LNCaP clone FGC (cell line): ENCODE data around the gene CD3D.

Source experiments
- DNase-seq: peaks from one replicate; pipeline ENCODE4 v3.0.0-alpha.2; 2011; ENCODE audit warnings: low read depth
- H3K4me3 ChIP-seq: 2 replicates; pipeline ENCODE4 v1.5.1; 2011; ENCODE audit warnings: mild to moderate bottlenecking, low read depth, low read length, control low read depth
- TF ChIP-seq, protein P1 (sequence below): IDR thresholded peaks from 2 replicates; pipeline ENCODE4 v1.5.1; 2012; ENCODE audit warnings: mild to moderate bottlenecking; ENCODE audit not compliant: control insufficient read depth, insufficient read depth; ENCODE audit errors: extremely low read depth

The CD3D gene

DNA sequence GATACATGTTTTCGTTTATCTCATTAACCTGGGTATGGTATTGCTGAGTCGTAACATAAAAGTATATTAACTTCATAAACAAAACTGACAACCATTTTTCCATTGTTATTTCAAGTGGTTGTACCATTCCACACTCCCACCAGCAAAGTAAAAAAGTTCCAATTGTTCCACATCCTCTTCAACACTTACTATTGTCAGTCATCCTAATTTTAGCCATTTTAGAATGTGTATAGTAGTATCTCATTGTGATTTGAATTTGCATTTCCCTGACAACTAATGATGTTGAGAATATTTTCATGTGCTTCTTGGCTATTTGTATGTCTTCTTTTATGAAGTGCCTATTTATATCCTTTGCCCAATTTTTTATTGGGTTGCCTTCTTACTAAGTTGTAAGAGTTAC, 48.5 kb downstream of the CD3D start:
- no peak overlapping the region for H3K4me3 ChIP-seq
- TF ChIP-seq, protein P1, sequence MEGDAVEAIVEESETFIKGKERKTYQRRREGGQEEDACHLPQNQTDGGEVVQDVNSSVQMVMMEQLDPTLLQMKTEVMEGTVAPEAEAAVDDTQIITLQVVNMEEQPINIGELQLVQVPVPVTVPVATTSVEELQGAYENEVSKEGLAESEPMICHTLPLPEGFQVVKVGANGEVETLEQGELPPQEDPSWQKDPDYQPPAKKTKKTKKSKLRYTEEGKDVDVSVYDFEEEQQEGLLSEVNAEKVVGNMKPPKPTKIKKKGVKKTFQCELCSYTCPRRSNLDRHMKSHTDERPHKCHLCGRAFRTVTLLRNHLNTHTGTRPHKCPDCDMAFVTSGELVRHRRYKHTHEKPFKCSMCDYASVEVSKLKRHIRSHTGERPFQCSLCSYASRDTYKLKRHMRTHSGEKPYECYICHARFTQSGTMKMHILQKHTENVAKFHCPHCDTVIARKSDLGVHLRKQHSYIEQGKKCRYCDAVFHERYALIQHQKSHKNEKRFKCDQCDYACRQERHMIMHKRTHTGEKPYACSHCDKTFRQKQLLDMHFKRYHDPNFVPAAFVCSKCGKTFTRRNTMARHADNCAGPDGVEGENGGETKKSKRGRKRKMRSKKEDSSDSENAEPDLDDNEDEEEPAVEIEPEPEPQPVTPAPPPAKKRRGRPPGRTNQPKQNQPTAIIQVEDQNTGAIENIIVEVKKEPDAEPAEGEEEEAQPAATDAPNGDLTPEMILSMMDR = no peak

DNA sequence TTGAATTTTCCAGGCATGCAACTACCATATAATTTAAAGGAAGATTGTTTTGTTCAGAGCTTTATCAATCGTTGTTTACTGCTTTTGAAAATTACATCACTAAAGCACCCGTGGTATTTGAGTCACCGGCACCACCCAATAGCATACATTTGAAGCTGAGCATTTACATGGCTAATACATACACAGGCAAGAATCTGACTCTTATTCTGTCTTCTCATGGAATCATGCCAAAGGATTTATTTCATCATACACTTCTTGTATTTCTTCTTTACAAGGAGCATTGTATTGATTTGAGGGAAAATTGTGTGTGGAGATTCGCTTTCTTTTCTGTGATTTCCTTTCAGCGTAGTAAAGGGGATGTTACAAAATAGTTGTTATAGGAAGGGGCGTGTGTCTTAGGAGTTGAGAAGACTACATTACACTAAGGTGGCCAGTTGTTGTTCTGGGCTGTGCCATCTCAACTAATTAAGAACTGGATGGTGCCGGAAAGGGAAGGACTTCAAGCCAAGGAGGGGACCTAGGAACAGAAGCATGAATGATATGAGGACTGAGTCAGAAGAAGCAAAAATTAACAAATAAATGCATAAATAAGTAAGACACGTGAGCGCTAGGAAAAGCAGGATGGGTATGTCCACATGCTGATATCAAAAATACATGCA, 50.9 kb downstream of the CD3D start:
- H3K4me3 ChIP-seq = no peak overlapping the region
- TF ChIP-seq, protein P1 = no peak
- DNase-seq = no peak

More for the DNA sequence above, 48.5 kb downstream of the CD3D start:
- no peak for DNase-seq

DNA sequence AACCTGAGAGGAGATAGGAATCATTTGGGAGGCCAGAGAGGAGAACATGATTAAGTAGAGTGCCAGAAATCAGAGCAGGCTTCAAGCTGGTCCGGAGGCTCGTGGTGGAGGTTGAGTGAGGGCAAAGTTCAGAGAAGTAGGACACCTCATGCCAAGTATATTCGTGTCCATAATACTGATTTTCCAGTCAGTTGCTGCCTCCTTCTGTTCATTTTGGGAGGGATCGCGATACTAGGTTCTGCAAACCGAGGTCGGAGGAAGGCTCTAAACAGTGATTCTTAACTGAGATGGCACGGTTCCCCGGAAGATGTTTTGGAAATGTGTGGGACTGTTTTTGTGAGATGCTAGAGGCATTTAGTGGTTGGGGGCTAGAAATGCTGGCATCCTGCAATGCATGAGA, 51.6 kb downstream of the CD3D start:
- no peak overlapping the region for H3K4me3 ChIP-seq
- TF ChIP-seq, protein P1 = peak; percentile 56
- no peak for DNase-seq

DNA sequence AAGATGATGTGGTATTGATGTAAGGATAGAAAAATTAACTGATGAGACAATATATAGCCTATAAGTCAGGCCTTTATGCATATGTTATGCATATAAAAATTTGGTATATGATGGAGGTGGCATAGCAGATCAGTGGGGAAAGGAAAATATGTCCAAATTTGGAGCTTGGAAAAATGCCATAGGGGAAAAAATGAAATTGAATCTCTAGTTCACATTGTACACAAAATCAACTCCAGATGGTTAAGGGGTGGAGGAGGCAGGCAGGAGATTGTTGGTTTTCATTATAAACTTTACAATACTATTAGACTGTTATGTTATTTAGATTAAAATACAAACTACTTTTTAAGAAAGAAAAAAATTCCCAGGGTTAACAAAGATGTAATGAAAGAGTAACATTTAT, 53.1 kb downstream of the CD3D start:
- DNase-seq = no peak
- TF ChIP-seq, protein P1 = no peak
- H3K4me3 ChIP-seq = no peak overlapping the region
